Fibroblast of mammary gland (primary cell): Measurements from ENCODE around the gene DHX40.
"Not testable (repeated sequence)": the region's sequence is repeated elsewhere in the genome, so short reads cannot be mapped to it uniquely, and the experiment has no call there.

Source experiments
- DNase-seq: peaks from one replicate; pipeline ENCODE4 v3.0.0-alpha.2; 2010; ENCODE audit warnings: low read depth
- H3K4me3 ChIP-seq: 2 replicates; pipeline ENCODE4 v1.5.1; 2011; ENCODE audit warnings: low read depth, mild to moderate bottlenecking, low read length, moderate library complexity; ENCODE audit not compliant: control insufficient read depth
- CTCF ChIP-seq: conservative IDR thresholded peaks from 2 replicates; pipeline ENCODE4 v1.5.1; 2011; ENCODE audit warnings: low read depth, low read length, inconsistent platforms; ENCODE audit not compliant: control insufficient read depth, insufficient read depth

Gene DHX40

GRCh38 chr17:59565171-59565958, at the start of gene DHX40:
TSS of gene DHX40 (plus strand) at chr17:59565610. CDS start at chr17:59565672, 62 bp downstream.
- H3K4me3 ChIP-seq = peak within 1 kb of the TSS; percentile 100
- DNase-seq = peak; percentile 95
- no peak for TF ChIP-seq CTCF

- H3K4me3 ChIP-seq = no peak overlapping the region
- no peak for DNase-seq
- TF ChIP-seq CTCF = no peak
Observed at GRCh38 chr17:59516451-59516850, 49.0 kb upstream of the DHX40 start.

- TF ChIP-seq CTCF = no peak
- no peak overlapping the region for H3K4me3 ChIP-seq
- no peak for DNase-seq
Observed at GRCh38 chr17:59519132-59519531, 46.3 kb upstream of the DHX40 start.

GRCh38 chr17:59520251-59520650, 45.2 kb upstream of the DHX40 start:
- TF ChIP-seq CTCF = no peak
- H3K4me3 ChIP-seq = no peak overlapping the region
- DNase-seq = no peak

GRCh38 chr17:59521465-59522126, 43.8 kb upstream of the DHX40 start:
- peak; percentile 89 for TF ChIP-seq CTCF
- peak; percentile 62 for DNase-seq
- no peak overlapping the region for H3K4me3 ChIP-seq

GRCh38 chr17:59524930-59525329, 40.5 kb upstream of the DHX40 start:
- DNase-seq, H3K4me3 ChIP-seq: not testable (repeated sequence)

GRCh38 chr17:59525668-59526067, 39.7 kb upstream of the DHX40 start:
- no peak for TF ChIP-seq CTCF
- DNase-seq = peak; percentile 11
- no peak overlapping the region for H3K4me3 ChIP-seq
